Smooth muscle cell of the brain vasculature (primary cell): ENCODE data around the gene TICRR.
A peak's percentile ranks its signal among the peaks of the same experiment; 100 is the strongest.

Experiments
- DNase-seq: peaks from one replicate; pipeline ENCODE4 v3.0.0-alpha.2; 2012; ENCODE audit warnings: low read depth, low spot score

The TICRR gene

GRCh38 chr15:89653578-89653977, 78.3 kb downstream of the TICRR start:
- no peak for DNase-seq

- no peak for DNase-seq
Observed at GRCh38 chr15:89654301-89654761, 79.1 kb downstream of the TICRR start.

DNA sequence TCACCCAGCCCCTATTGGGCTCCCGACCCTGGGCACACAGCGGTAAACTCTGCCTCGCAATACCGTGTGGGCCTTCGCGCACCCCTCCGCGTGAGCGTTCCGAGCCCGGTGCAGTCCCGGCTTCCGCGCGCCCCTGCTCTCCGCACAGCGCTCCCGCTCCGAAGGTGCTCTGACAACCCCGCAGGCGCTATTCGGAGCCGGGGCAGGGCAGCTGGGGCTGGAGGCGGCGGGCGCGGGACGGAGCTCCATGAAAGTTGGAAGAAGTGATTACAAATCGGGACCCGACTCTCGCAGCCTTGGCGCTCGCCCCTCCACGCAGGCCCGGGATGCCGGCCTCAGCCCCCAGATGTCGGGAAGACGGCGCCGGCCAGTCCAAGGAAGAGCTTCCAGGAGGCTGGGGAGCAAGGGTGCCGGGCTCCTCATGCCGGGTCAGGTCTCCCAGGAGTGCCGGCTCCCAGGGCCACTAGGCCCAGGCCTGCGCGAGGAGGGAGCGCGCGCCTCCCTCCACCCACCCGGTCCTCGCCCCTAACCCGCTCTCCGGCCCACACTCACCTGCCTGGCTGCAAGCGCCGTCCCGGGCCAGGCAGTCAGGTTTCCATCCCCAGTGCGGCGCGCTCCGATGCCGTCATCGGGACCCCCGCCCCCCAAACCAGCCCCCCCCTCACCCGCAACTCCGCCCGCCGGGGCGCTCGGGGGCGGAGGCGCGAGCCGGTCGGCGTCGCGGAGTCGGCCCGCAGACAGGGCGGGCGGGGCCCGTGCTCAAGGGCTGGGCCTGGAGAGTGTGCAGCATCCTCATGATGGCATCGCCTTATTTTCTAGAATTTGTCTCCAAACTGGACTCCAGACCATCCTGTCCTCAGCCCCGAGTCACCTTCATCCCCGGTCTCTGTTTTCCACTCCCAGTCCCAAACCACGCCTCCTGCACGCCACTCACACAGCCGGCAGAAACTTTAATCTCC, 79.9 kb downstream of the TICRR start, which contains the start of gene KIF7:
Gene KIF7 (minus strand): TSS at position 621 of the 959 bp plus-strand sequence. CDS start 2,537 bp downstream, outside the sequence.
- no peak for DNase-seq

GRCh38 chr15:89656116-89656815, 81.0 kb downstream of the TICRR start:
- DNase-seq = no peak

GRCh38 chr15:89657686-89658200, 82.5 kb downstream of the TICRR start:
- no peak for DNase-seq

DNA sequence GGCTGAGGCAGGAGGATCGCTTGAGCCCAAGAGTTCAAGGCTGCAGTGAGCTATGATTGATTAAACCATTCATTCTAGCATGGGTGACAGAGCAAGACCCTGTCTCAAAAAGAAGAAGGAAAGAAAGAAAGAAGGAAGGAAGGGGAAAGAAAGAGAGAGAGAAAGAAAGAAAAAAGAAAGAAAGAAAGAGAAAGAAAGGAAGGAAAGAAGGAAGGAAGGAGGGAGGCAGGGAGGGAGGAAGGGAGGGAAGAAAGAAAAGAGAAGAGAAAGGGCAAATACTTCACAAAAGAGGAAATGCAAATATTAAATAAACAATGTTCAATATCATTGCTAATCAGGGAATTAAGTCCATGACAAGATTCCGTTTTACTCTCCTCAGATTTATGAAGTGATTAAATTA, 84.0 kb downstream of the TICRR start:
- DNase-seq = no peak

GRCh38 chr15:89660556-89660955, 85.3 kb downstream of the TICRR start:
- no peak for DNase-seq

DNA sequence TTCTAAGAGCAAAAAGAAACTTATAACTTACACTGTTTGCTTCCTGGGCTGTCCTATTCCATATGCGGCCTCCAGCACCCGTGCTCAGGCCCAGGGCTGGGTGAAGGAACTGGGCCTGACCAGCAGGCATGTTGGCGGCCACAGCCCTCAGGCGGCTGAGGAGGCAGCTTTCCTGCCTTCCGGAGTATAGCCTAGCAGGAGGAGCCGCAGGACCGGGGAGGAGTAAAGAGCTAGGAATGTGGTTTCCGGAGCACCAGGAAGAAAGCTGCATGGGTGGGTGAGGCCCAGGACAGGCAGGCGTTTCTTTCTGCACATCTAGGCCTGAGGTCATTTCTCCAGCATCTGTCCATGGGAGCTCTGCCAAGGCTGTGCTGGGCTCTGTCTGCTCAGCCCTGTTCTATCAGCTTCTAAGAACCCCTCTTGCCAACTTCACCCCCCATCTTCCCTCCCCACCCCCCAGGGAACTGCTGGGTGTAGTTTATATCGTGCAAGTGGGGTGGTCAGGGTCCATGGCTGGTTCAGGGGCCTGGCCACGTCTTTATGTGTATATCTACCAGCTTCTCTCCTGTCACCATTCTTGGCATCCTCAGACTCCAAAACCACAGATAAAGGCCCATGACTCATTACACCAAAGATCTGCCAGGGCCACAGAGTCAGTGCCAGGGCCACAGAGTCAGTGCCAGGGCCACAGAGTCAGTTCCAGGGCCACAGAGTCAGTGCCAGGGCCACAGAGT, 87.8 kb downstream of the TICRR start:
- peak; percentile 68 for DNase-seq

- DNase-seq = no peak
Observed at GRCh38 chr15:89664441-89665350, 89.4 kb downstream of the TICRR start.

DNA sequence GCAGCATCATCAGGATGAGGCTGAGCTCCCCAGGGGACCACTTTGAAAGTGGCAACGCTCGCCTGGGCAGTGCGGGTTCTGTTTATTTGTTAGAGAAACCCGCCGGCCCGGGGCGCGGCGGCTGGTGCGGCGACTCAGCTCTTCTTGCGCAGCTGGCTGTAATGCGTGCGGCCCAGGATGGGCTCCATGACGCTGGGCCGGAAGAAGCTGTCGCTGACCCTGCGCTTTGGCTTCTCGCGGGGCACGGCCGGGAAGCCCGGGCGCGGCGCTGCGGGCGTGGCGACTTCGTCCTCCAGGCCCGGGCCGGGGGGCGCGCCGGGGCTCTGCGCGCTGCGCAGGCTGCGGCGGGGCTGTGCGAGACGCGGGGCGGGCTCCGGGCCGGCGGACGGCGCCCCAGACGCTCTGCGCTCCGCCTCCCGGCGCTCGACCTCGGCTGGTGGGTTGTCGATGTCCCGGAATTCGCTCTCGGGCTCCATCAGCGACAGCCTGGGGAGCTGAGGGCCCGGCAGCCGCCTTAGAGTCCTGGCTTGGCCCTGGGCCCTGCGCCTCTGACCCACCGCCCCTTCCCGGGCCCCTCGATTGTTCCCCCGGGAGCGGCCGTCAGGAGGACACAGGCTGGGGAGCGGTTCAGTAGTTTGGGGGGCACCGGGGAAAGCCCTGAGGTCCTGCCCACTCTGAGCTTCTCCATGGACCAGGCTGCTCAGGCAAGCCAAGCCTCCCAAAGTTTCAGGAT, 90.3 kb downstream of the TICRR start:
- DNase-seq = no peak

- DNase-seq = no peak
Observed at GRCh38 chr15:89666184-89666857, 91.1 kb downstream of the TICRR start.

- DNase-seq = no peak
Observed at GRCh38 chr15:89666858-89667705, 91.8 kb downstream of the TICRR start.

DNA sequence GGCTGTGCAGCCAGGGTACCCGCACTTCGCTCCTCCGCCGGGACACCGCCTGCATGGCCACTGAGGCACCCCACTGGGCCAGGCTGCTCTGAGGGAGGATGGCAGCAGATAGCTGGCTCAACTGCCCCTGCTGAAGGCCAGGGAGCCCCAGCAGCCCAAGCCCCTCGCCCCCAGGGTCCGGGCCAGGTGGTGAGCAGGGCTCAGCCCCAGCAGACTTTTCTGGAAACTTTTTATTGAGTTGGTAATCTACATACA, 92.4 kb downstream of the TICRR start:
- no peak for DNase-seq

DNA sequence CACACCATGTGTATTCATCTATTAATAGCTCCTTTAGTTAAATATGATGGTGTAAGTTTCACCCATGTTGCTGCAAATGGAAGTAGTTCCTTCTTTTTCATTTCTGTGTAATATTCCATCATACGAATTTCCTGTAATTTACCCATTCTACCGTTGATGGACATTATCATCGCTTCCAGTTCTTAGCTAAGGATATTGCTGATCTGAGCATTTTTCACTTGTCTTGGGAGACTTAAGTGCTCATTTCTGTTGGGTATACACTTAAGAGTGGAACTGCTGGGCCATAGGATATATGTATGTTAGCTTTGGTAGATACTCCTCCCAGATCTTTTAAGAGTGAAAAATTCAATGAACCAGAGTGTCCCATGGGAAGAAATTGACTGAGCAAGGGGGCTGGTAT, 92.9 kb downstream of the TICRR start:
- no peak for DNase-seq

DNA sequence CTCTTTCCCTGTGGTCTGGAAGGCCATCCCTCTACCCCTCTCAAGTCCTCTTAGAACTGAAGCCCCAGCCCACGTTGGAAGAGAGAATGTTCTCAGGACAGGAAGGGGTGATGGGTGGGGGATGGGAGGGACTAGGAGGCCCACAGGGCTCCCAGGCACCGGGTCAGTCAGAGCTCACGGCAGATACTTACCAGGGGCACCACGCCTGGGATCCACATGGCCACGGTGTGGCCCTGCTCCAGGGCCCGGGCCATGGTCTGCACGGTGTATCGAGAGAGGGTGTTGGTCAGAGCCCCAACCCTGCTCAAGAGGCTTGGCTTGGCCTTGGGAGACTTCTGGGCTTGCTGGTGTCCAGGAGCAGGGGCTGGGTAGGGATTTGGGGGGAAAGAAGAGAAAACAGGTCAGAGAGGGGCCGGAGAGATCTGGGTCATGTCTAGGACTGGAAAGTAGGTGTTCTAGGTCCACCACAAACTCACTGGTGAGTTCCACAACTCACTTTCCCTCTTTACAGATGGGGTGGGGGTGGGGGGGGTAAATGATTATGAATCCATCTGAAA, 94.1 kb downstream of the TICRR start:
- DNase-seq = no peak

DNA sequence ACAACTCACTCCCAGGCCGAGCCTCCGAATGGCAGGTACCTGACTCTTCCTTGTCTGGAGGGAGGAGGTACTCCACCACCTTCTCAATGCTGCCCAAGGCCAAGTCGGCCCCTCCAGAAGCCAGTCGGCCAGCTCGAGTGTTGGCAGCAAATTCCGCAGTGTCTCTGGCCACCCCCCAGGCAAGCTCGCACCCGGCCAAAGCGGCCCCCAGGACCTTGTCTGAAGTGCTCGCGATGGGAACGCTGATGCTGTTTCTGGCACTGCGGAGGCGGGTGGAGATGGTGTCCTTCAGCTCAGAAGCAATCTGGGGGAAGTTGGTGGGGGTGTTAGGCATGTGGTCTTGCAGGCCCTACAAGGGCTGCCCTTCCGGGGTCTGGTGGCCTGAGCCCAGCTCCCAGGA, 94.7 kb downstream of the TICRR start:
- DNase-seq = no peak

GRCh38 chr15:89670971-89671560, 95.8 kb downstream of the TICRR start:
- DNase-seq = no peak

GRCh38 chr15:89671687-89672086, 96.4 kb downstream of the TICRR start:
- DNase-seq = no peak
